ENCODE data around the gene CAPN1.
A peak's percentile ranks its signal among the peaks of the same experiment; 100 is the strongest.

CAPN1 gene

DNA sequence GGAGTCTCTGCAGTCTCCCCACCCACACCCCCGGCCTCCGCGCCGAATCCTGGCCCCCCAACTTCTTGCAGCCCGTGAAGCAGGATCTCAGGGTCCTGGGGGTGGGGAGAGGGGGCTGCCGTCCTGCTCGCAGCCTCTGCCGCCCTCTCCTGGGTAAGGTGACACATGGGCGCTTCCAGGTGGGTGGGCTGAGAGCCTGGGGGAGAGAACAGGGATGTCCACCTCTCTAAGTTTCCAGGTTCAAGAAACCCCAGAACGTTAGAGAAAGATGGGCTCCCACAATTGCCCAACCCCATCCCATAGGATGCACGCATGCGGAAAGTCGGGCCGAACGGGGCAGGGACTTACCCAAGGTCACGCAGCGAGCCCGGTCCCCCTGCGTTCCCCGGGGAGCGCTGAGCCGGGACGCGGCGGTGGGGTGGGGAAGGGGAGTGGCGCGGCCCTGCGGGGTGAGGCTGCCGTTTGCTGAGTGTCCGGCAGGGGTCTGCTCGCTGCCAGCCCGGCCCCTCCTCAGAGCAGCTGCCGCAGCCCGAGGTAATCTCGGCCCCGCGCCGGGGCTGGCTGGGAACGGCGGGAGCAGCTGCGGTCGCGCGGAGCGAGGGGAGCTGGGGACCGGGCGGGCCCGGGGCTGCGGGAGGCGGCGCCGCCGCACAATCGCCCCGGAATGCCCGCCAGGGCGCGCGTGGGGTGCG is 705 bp upstream of the CAPN1 start:
- TF ChIP-seq ZNF274 (IDR thresholded peaks at IDR 0.05; ENCODE audit: low read depth, low read length) (no peak), SUZ12 (IDR thresholded peaks at IDR 0.05; ENCODE audit: extremely low read depth, insufficient read depth, insufficient read length) (no peak), YY1 (IDR thresholded peaks at IDR 0.05; ENCODE audit: insufficient read depth, insufficient read length) (no peak)
- no peaks in the 10 kb centered on the region for H3K27me3 ChIP-seq (ENCODE audit: insufficient read depth, insufficient read length)
- H3K4me3 ChIP-seq (ENCODE audit: insufficient read length, low read depth): peak overlapping the region; percentile 85
- peak overlapping the region; percentile 94 for H3K9ac ChIP-seq (ENCODE audit: insufficient read length, low read depth)
- H3K4me1 ChIP-seq (ENCODE audit: insufficient read depth, insufficient read length): peaks cover 26% of the 10 kb centered on the region
- DNase-seq (ENCODE audit: low read depth, low spot score): peak; percentile 84
- no peaks in the 10 kb centered on the region for H3K9me3 ChIP-seq (ENCODE audit: insufficient read depth, low read length)
- peaks cover 22% of the 10 kb centered on the region for H3K36me3 ChIP-seq (ENCODE audit: insufficient read depth, insufficient read length, low read length)

DNA sequence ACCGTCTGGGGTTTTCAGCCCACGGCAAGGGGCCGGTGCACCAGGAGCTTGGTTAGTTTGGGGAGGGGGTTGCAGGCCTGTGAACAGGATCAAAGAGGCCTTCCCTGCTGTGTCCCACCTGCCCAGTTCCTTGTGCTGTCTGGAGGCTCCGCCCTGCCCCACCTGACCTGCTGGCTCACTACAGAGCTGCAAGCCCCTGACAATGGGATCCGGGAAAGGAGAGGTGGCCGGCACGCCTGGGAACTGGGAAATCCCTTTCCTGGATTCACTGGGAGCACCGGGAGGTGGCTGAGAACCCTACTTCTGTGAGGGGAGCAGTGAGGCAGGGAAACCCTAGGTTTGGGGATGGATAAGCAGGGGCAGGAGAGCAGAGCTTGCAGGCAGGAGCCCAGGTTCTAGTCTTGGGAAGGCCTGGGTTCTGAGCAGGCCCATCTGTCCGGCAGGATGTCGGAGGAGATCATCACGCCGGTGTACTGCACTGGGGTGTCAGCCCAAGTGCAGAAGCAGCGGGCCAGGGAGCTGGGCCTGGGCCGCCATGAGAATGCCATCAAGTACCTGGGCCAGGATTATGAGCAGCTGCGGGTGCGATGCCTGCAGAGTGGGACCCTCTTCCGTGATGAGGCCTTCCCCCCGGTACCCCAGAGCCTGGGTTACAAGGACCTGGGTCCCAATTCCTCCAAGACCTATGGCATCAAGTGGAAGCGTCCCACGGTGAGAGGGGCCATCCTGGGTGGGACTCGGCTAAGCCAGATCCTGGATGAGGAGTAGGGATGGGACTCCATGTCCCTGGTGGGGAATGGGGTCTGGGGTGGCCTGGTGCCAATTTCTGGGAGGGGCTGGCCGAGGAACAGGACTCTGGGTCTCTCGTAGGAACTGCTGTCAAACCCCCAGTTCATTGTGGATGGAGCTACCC is 786 bp downstream of the CAPN1 start:
- TF ChIP-seq SUZ12 (IDR thresholded peaks at IDR 0.05; ENCODE audit: extremely low read depth, insufficient read depth, insufficient read length) (no peak), YY1 (IDR thresholded peaks at IDR 0.05; ENCODE audit: insufficient read depth, insufficient read length) (no peak), ZNF274 (IDR thresholded peaks at IDR 0.05; ENCODE audit: low read depth, low read length) (no peak)
- DNase-seq (ENCODE audit: low read depth, low spot score): no peak

DNA sequence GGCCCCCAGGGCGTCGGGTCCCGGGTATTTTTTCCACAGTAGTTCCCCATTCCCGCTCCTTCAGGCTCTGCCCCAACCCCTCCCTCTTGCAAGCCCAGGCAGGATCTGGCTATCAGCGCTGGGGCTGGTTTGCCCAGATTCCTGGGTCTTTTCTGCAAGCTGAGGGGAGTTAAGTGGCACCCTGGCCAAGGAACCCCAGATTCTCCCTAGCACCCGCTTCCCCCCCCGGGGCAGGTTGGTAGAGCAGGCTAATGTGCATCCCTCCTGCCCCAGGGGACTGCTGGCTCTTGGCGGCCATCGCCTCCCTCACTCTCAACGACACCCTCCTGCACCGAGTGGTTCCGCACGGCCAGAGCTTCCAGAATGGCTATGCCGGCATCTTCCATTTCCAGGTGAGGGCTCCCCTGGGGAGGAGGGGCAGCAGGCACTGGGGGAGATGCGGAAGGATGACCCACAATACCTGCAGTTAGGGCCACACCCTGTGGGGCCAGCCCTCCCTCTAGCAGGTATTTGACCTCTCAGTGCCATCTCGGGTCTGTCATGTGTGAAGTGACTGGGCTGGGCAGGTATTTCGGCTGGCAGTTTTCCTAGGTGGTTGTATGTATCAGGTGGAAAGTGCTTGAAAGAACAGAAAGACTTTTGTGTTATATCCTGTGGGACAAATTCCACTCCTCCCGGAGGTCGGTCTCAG is 1.6 kb downstream of the CAPN1 start:
- no peak for TF ChIP-seq SUZ12 (IDR thresholded peaks at IDR 0.05; ENCODE audit: extremely low read depth, insufficient read depth, insufficient read length)
- peak overlapping the region; percentile 86 for H3K4me3 ChIP-seq (ENCODE audit: insufficient read length, low read depth)
- no peak for DNase-seq (ENCODE audit: low read depth, low spot score)

More for the DNA sequence above, 786 bp downstream of the CAPN1 start:
- peak overlapping the region; percentile 86 for H3K4me3 ChIP-seq (ENCODE audit: insufficient read length, low read depth)
- H3K36me3 ChIP-seq (ENCODE audit: insufficient read depth, insufficient read length, low read length): peaks cover 37% of the 10 kb centered on the region
- H3K9me3 ChIP-seq (ENCODE audit: insufficient read depth, low read length): no peaks in the 10 kb centered on the region
- H3K9ac ChIP-seq (ENCODE audit: insufficient read length, low read depth): peak overlapping the region; percentile 90
- H3K4me1 ChIP-seq (ENCODE audit: insufficient read depth, insufficient read length): peaks cover 36% of the 10 kb centered on the region
- no peaks in the 10 kb centered on the region for H3K27me3 ChIP-seq (ENCODE audit: insufficient read depth, insufficient read length)

DNA sequence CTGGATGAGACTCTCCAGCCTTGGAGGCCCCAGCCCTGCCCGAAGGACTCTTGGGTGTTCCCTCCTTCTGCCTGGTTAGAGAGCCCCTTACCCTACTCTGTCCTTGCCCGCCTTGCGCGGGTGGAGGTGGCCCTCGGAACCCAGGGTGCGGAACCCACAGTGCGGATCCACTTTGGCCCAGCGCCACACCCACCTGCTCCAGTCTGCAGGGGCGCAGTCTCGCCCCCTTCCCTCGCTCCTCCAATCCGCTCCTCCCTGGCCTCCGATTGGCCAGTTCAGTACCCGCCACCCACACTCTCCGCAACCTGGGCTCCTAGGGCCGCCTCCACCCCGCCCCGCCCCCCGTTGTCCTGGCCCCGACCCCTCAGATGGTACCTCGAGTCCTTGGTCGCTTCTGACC is 2.4 kb downstream of the CAPN1 start:
- DNase-seq (ENCODE audit: low read depth, low spot score): no peak
- Histone ChIP-seq H3K9ac (ENCODE audit: insufficient read length, low read depth) (peak overlapping the region; percentile 32), H3K4me3 (ENCODE audit: insufficient read length, low read depth) (no peak overlapping the region)

More for the DNA sequence above, 1.6 kb downstream of the CAPN1 start:
- peak overlapping the region; percentile 90 for H3K9ac ChIP-seq (ENCODE audit: insufficient read length, low read depth)
- peaks cover 36% of the 10 kb centered on the region for H3K4me1 ChIP-seq (ENCODE audit: insufficient read depth, insufficient read length)
- no peaks in the 10 kb centered on the region for H3K9me3 ChIP-seq (ENCODE audit: insufficient read depth, low read length)
- H3K36me3 ChIP-seq (ENCODE audit: insufficient read depth, insufficient read length, low read length): peaks cover 44% of the 10 kb centered on the region
- H3K27me3 ChIP-seq (ENCODE audit: insufficient read depth, insufficient read length): no peaks in the 10 kb centered on the region

DNA sequence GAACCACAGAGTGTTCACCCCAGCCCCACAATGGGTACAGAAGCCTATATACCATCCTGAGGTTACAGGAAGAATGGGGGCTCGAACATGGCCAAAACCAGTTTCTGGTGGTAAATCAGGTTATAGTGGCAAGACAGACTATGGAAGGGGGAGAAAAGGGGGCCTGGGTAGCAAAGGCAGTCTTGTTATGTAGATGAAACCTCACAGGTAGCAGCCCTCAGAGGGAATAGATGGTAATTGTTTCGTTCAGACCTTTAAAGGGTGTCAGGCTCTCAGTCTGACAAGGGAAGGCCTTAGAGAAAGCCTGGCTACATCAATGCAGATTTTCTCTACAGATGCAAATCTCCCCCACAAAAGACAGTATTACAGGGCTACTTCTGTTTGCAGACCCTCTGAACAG is 3.4 kb downstream of the CAPN1 start:
- Histone ChIP-seq H3K36me3 (ENCODE audit: insufficient read depth, insufficient read length, low read length) (peaks cover 62% of the 10 kb centered on the region), H3K27me3 (ENCODE audit: insufficient read depth, insufficient read length) (no peaks in the 10 kb centered on the region), H3K4me3 (ENCODE audit: insufficient read length, low read depth) (no peak overlapping the region), H3K9me3 (ENCODE audit: insufficient read depth, low read length) (no peaks in the 10 kb centered on the region), H3K4me1 (ENCODE audit: insufficient read depth, insufficient read length) (peaks cover 36% of the 10 kb centered on the region), H3K9ac (ENCODE audit: insufficient read length, low read depth) (peak overlapping the region; percentile 32)
- no peak for TF ChIP-seq YY1 (IDR thresholded peaks at IDR 0.05; ENCODE audit: insufficient read depth, insufficient read length)
- TF ChIP-seq ZNF274 (IDR thresholded peaks at IDR 0.05; ENCODE audit: low read depth, low read length): no peak
- TF ChIP-seq SUZ12 (IDR thresholded peaks at IDR 0.05; ENCODE audit: extremely low read depth, insufficient read depth, insufficient read length): no peak
- DNase-seq (ENCODE audit: low read depth, low spot score): peak; percentile 87

More for the DNA sequence above, 2.4 kb downstream of the CAPN1 start:
- no peaks in the 10 kb centered on the region for H3K27me3 ChIP-seq (ENCODE audit: insufficient read depth, insufficient read length)
- H3K4me1 ChIP-seq (ENCODE audit: insufficient read depth, insufficient read length): peaks cover 36% of the 10 kb centered on the region
- TF ChIP-seq YY1 (IDR thresholded peaks at IDR 0.05; ENCODE audit: insufficient read depth, insufficient read length): no peak
- no peak for TF ChIP-seq SUZ12 (IDR thresholded peaks at IDR 0.05; ENCODE audit: extremely low read depth, insufficient read depth, insufficient read length)
- TF ChIP-seq ZNF274 (IDR thresholded peaks at IDR 0.05; ENCODE audit: low read depth, low read length): no peak
- peaks cover 52% of the 10 kb centered on the region for H3K36me3 ChIP-seq (ENCODE audit: insufficient read depth, insufficient read length, low read length)
- H3K9me3 ChIP-seq (ENCODE audit: insufficient read depth, low read length): no peaks in the 10 kb centered on the region

DNA sequence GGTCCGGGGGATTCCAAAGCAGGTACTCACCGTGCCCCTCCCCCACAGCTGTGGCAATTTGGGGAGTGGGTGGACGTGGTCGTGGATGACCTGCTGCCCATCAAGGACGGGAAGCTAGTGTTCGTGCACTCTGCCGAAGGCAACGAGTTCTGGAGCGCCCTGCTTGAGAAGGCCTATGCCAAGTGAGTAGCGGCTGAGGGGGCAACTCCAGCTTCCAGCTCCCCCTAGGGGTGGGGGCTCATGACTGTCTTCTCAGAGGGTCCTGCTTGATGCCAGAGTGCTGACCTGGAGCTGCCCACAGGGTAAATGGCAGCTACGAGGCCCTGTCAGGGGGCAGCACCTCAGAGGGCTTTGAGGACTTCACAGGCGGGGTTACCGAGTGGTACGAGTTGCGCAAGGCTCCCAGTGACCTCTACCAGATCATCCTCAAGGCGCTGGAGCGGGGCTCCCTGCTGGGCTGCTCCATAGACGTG is 4.2 kb downstream of the CAPN1 start:
- no peaks in the 10 kb centered on the region for H3K27me3 ChIP-seq (ENCODE audit: insufficient read depth, insufficient read length)
- no peak for TF ChIP-seq SUZ12 (IDR thresholded peaks at IDR 0.05; ENCODE audit: extremely low read depth, insufficient read depth, insufficient read length)
- H3K9ac ChIP-seq (ENCODE audit: insufficient read length, low read depth): no peak overlapping the region
- DNase-seq (ENCODE audit: low read depth, low spot score): no peak
- H3K36me3 ChIP-seq (ENCODE audit: insufficient read depth, insufficient read length, low read length): peaks cover 69% of the 10 kb centered on the region
- H3K4me3 ChIP-seq (ENCODE audit: insufficient read length, low read depth): no peak overlapping the region
- peaks cover 36% of the 10 kb centered on the region for H3K4me1 ChIP-seq (ENCODE audit: insufficient read depth, insufficient read length)
- no peaks in the 10 kb centered on the region for H3K9me3 ChIP-seq (ENCODE audit: insufficient read depth, low read length)

DNA sequence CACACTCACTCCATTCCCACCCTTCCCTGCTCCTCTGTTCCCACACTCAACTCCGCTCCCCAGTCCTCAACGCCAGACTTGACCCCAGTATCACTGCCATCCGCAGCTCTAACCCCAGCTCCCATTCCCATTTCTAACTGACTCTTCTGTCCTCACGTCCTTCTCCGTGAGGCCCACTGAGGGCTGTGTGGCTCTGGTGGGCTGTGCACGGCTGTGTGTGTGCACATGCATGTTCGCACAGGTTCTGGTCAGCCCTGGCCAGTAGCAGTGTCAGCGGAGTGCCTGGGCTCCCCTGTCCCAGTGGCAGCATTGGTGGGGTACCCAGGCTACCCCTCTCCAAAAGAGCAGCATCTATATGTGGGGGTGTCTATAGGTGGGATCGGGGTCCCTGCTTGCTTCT is 5.0 kb downstream of the CAPN1 start:
- Histone ChIP-seq H3K4me3 (ENCODE audit: insufficient read length, low read depth) (no peak overlapping the region), H3K9ac (ENCODE audit: insufficient read length, low read depth) (no peak overlapping the region), H3K9me3 (ENCODE audit: insufficient read depth, low read length) (no peaks in the 10 kb centered on the region), H3K27me3 (ENCODE audit: insufficient read depth, insufficient read length) (no peaks in the 10 kb centered on the region), H3K36me3 (ENCODE audit: insufficient read depth, insufficient read length, low read length) (peaks cover 77% of the 10 kb centered on the region), H3K4me1 (ENCODE audit: insufficient read depth, insufficient read length) (peaks cover 36% of the 10 kb centered on the region)
- DNase-seq (ENCODE audit: low read depth, low spot score): no peak
- no peak for TF ChIP-seq ZNF274 (IDR thresholded peaks at IDR 0.05; ENCODE audit: low read depth, low read length)
- no peak for TF ChIP-seq SUZ12 (IDR thresholded peaks at IDR 0.05; ENCODE audit: extremely low read depth, insufficient read depth, insufficient read length)
- no peak for TF ChIP-seq YY1 (IDR thresholded peaks at IDR 0.05; ENCODE audit: insufficient read depth, insufficient read length)
